Activated CD4-positive, alpha-beta T cell treated with anti-CD3 and anti-CD28 coated beads, Interleukin-10, Interleukin-2, amounts not matched to agents 100 ng/mL and 50 ng/mL, durations not matched to agents 16 hours and 8 hours (primary cell): ENCODE measurements around the gene MRGPRE.

Source experiments
- DNase-seq: peaks from one replicate; pipeline ENCODE4 v3.0.0-alpha.2; 2020

MRGPRE gene

GRCh38 chr11:3226846-3227567 is 5.2 kb downstream of the MRGPRE start:
- DNase-seq: no peak

- DNase-seq: no peak
Observed at GRCh38 chr11:3225826-3226750, 6.1 kb downstream of the MRGPRE start.

- DNase-seq: no peak
Observed at GRCh38 chr11:3225159-3225758, 7.0 kb downstream of the MRGPRE start.

GRCh38 chr11:3224401-3225057 is 7.7 kb downstream of the MRGPRE start:
- no peak for DNase-seq

- DNase-seq: no peak
Observed at GRCh38 chr11:3223932-3224381, 8.3 kb downstream of the MRGPRE start.

GRCh38 chr11:3222941-3223915 is 9.0 kb downstream of the MRGPRE start:
- no peak for DNase-seq

- no peak for DNase-seq
Observed at GRCh38 chr11:3222003-3222855, 10.0 kb downstream of the MRGPRE start.

GRCh38 chr11:3221408-3222002 is 10.7 kb downstream of the MRGPRE start:
- DNase-seq: no peak

GRCh38 chr11:3220521-3221407 is 11.5 kb downstream of the MRGPRE start:
- no peak for DNase-seq

- no peak for DNase-seq
Observed at GRCh38 chr11:3220101-3220500, 12.1 kb downstream of the MRGPRE start.

- no peak for DNase-seq
Observed at GRCh38 chr11:3219281-3219892, 12.8 kb downstream of the MRGPRE start.

- DNase-seq: no peak
Observed at GRCh38 chr11:3218483-3219280, 13.5 kb downstream of the MRGPRE start, which contains the start of gene MRGPRG. Gene MRGPRG, minus strand, starts transcription at chr11:3218813. Its CDS starts 0 bp downstream, at chr11:3218813.

- DNase-seq: no peak
Observed at GRCh38 chr11:3217818-3218482, 14.3 kb downstream of the MRGPRE start.

GRCh38 chr11:3216027-3216525 is 16.1 kb downstream of the MRGPRE start:
- no peak for DNase-seq

- DNase-seq: no peak
Observed at GRCh38 chr11:3215346-3216026, 16.7 kb downstream of the MRGPRE start.

GRCh38 chr11:3214420-3214699 is 17.9 kb downstream of the MRGPRE start:
- no peak for DNase-seq
